ENCODE measurements around the gene CNTN3.

GRCh38 chr3:74606996-74607395, 7.5 kb downstream of the CNTN3 start:
- TF ChIP-seq POLR2A (IDR thresholded peaks at IDR 0.05) (no peak), CTCF (IDR thresholded peaks at IDR 0.05) (no peak)

All from body of pancreas (tissue), 4 donors.